ENCODE measurements around the gene RASSF3.

Gene RASSF3

GRCh38 chr12:64681200-64682052 lies 71.1 kb downstream of the RASSF3 start:
- no peak overlapping the region for H2BK15ac ChIP-seq (ENCODE audit: low read depth, poor library complexity, severe bottlenecking)
- peaks cover 7 to 8% of the 10 kb centered on the region in 2 experiments for H3K36me3 ChIP-seq (ENCODE audit: control insufficient read depth in 1 of 2, insufficient read depth in 2 of 2, low read depth in 1 of 2, low read length in 2 of 2)
- H2BK12ac ChIP-seq (ENCODE audit: low read length in 2 of 2): no peak overlapping the region
- WGBS: 88% methylated on average over 5 of the region's 5 CpGs
- no peak overlapping the region for H3K4ac ChIP-seq (ENCODE audit: low read depth in 1 of 2, low read length in 2 of 2)
- peak overlapping the region; percentile 53 for H2AK5ac ChIP-seq (ENCODE audit: low read length, severe bottlenecking)
- no peaks in the 10 kb centered on the region for H3K27me3 ChIP-seq (ENCODE audit: control insufficient read depth in 1 of 2, insufficient read depth in 1 of 2, low read length in 2 of 2)
- H3K14ac ChIP-seq (ENCODE audit: low read length in 2 of 2): no peak overlapping the region
- DNase-seq: no peak
- H2BK5ac ChIP-seq (ENCODE audit: low read depth, low read length, poor library complexity, severe bottlenecking): peak overlapping the region; percentile 25
- no peak overlapping the region for H4K8ac ChIP-seq (ENCODE audit: low read length)
- H2BK120ac ChIP-seq (ENCODE audit: low read depth, low read length): no peak overlapping the region
- H3K4me2 ChIP-seq (ENCODE audit: low read length, poor library complexity, severe bottlenecking): no peak overlapping the region
- no peaks in the 10 kb centered on the region for H3K9me3 ChIP-seq (ENCODE audit: control insufficient read depth, low read length)
- H3K79me1 ChIP-seq (replicated peaks; ENCODE audit: low read length, poor library complexity, severe bottlenecking): peaks cover 21% of the 10 kb centered on the region
- no peak overlapping the region for H3K9ac ChIP-seq (ENCODE audit: low read length)
- peaks cover 8% of the 10 kb centered on the region for H3K4me1 ChIP-seq (ENCODE audit: control insufficient read depth, insufficient read depth, low read depth, low read length)
- no peak overlapping the region for H3K27ac ChIP-seq (ENCODE audit: low read length, poor library complexity, severe bottlenecking)
- peak overlapping the region in 1 of 2 experiments; percentile 0 for H3K18ac ChIP-seq (ENCODE audit: low read depth in 1 of 2, low read length in 2 of 2)
- H4K91ac ChIP-seq (ENCODE audit: low read length): no peak overlapping the region
- H3K23ac ChIP-seq (ENCODE audit: low read length in 2 of 2): no peak overlapping the region
- H3K4me3 ChIP-seq (ENCODE audit: insufficient read depth in 1 of 2, low read depth in 1 of 2, low read length in 2 of 2): no peak overlapping the region
- H2AFZ ChIP-seq (ENCODE audit: low read depth, low read length): no peak overlapping the region

GRCh38 chr12:64682572-64683277 lies 72.4 kb downstream of the RASSF3 start:
- H3K79me1 ChIP-seq (replicated peaks; ENCODE audit: low read length, poor library complexity, severe bottlenecking): peaks cover 14% of the 10 kb centered on the region
- no peak overlapping the region for H3K14ac ChIP-seq (ENCODE audit: low read length in 2 of 2)
- no peak overlapping the region for H4K8ac ChIP-seq (ENCODE audit: low read length)
- H2BK120ac ChIP-seq (ENCODE audit: low read depth, low read length): no peak overlapping the region
- H3K9me3 ChIP-seq (ENCODE audit: control insufficient read depth, low read length): no peaks in the 10 kb centered on the region
- H3K27ac ChIP-seq (ENCODE audit: low read length, poor library complexity, severe bottlenecking): no peak overlapping the region
- H4K91ac ChIP-seq (ENCODE audit: low read length): no peak overlapping the region
- peaks cover 6% of the 10 kb centered on the region for H3K4me1 ChIP-seq (ENCODE audit: control insufficient read depth, insufficient read depth, low read depth, low read length)
- peaks cover 7 to 8% of the 10 kb centered on the region in 2 experiments for H3K36me3 ChIP-seq (ENCODE audit: control insufficient read depth in 1 of 2, insufficient read depth in 2 of 2, low read depth in 1 of 2, low read length in 2 of 2)
- H2BK12ac ChIP-seq (ENCODE audit: low read length in 2 of 2): no peak overlapping the region
- H3K4me2 ChIP-seq (ENCODE audit: low read length, poor library complexity, severe bottlenecking): no peak overlapping the region
- H3K4me3 ChIP-seq (ENCODE audit: insufficient read depth in 1 of 2, low read depth in 1 of 2, low read length in 2 of 2): no peak overlapping the region
- DNase-seq: peak; percentile 98
- H3K27me3 ChIP-seq (ENCODE audit: control insufficient read depth in 1 of 2, insufficient read depth in 1 of 2, low read length in 2 of 2): no peaks in the 10 kb centered on the region
- H2AK5ac ChIP-seq (ENCODE audit: low read length, severe bottlenecking): peak overlapping the region; percentile 39
- no peak overlapping the region for H3K9ac ChIP-seq (ENCODE audit: low read length)
- no peak overlapping the region for H2AFZ ChIP-seq (ENCODE audit: low read depth, low read length)
- H2BK5ac ChIP-seq (ENCODE audit: low read depth, low read length, poor library complexity, severe bottlenecking): no peak overlapping the region
- peak overlapping the region in 1 of 2 experiments; percentile 65 for H3K18ac ChIP-seq (ENCODE audit: low read depth in 1 of 2, low read length in 2 of 2)
- no peak overlapping the region for H3K23ac ChIP-seq (ENCODE audit: low read length in 2 of 2)
- peak overlapping the region in 1 of 2 experiments; percentile 64 for H3K4ac ChIP-seq (ENCODE audit: low read depth in 1 of 2, low read length in 2 of 2)
- no peak overlapping the region for H2BK15ac ChIP-seq (ENCODE audit: low read depth, poor library complexity, severe bottlenecking)
- WGBS: 43% methylated on average over 6 of the region's 6 CpGs

DNA sequence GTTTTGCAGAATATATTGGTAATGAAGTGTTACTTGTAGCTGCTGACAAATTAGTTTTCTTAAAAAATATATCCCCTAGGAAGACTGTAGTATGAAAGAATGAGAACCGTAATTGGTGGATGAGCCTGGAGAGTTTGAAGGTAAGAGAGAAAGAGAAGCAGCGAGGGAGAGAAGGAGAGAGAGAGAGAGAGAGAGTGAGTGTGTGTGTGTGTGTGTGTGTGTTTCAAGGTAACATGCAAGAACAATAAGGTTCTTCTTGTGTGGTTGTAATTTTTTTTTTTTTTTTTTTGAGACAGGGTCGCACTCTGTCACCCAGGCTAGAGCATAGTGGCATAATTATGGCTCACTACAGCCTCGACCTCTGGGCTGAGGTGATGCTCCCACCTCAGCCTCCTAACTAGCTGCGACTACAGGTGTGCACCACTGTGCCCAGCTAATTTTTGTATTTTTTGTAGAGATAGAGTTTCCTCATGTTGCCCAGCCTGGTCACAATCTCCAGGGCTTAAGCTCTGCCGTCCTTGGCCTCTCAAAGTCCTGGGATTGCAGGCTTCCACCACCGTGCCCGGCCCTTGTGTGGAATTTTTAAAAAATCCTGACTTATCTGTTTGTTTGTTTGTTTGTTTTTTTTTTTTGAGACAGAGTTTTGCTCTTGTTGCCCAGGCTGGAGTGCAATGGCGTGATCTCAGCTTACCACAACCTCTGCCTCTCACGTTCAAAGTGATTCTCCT lies 73.7 kb downstream of the RASSF3 start:
- Histone ChIP-seq H2BK5ac (ENCODE audit: low read depth, low read length, poor library complexity, severe bottlenecking) (no peak overlapping the region), H2BK15ac (ENCODE audit: low read depth, poor library complexity, severe bottlenecking) (no peak overlapping the region), H3K18ac (ENCODE audit: low read depth in 1 of 2, low read length in 2 of 2) (no peak overlapping the region), H3K79me1 (replicated peaks; ENCODE audit: low read length, poor library complexity, severe bottlenecking) (peaks cover 17% of the 10 kb centered on the region), H3K27me3 (ENCODE audit: control insufficient read depth in 1 of 2, insufficient read depth in 1 of 2, low read length in 2 of 2) (no peaks in the 10 kb centered on the region), H4K8ac (ENCODE audit: low read length) (no peak overlapping the region), H2AK5ac (ENCODE audit: low read length, severe bottlenecking) (no peak overlapping the region), H2AFZ (ENCODE audit: low read depth, low read length) (no peak overlapping the region), H2BK12ac (ENCODE audit: low read length in 2 of 2) (no peak overlapping the region), H3K27ac (ENCODE audit: low read length, poor library complexity, severe bottlenecking) (no peak overlapping the region), H3K9ac (ENCODE audit: low read length) (no peak overlapping the region), H3K4me1 (ENCODE audit: control insufficient read depth, insufficient read depth, low read depth, low read length) (peaks cover 7% of the 10 kb centered on the region), H3K4me2 (ENCODE audit: low read length, poor library complexity, severe bottlenecking) (no peak overlapping the region), H3K4ac (ENCODE audit: low read depth in 1 of 2, low read length in 2 of 2) (no peak overlapping the region), H3K9me3 (ENCODE audit: control insufficient read depth, low read length) (no peaks in the 10 kb centered on the region), H3K23ac (ENCODE audit: low read length in 2 of 2) (no peak overlapping the region), H4K91ac (ENCODE audit: low read length) (no peak overlapping the region), H3K14ac (ENCODE audit: low read length in 2 of 2) (no peak overlapping the region), H3K4me3 (ENCODE audit: insufficient read depth in 1 of 2, low read depth in 1 of 2, low read length in 2 of 2) (no peak overlapping the region), H2BK120ac (ENCODE audit: low read depth, low read length) (no peak overlapping the region), H3K36me3 (ENCODE audit: control insufficient read depth in 1 of 2, insufficient read depth in 2 of 2, low read depth in 1 of 2, low read length in 2 of 2) (peaks cover 8 to 13% of the 10 kb centered on the region in 2 experiments)
- no peak for DNase-seq
- 98% methylated on average over 10 of the region's 10 CpGs for WGBS

DNA sequence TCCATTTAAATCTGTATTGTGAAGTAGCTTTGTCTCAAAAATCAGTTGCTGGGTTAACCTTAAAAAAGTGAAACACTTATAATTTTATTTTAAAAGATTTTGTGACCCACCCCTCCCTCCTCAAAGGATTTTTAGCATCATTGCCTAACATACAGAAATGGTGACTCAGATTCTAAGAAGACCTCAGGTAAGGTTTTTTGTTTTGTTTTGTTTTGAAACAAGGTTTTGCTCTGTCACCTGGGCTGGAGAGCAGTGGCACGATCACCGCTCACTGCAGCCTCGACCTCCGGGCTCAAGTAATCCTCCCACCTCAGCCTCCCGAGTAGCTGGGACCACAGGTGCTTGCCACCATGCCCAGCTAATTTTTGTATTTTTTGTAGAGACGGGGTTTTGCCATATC lies 74.8 kb downstream of the RASSF3 start:
- Histone ChIP-seq H2BK15ac (ENCODE audit: low read depth, poor library complexity, severe bottlenecking) (no peak overlapping the region), H3K36me3 (ENCODE audit: control insufficient read depth in 1 of 2, insufficient read depth in 2 of 2, low read depth in 1 of 2, low read length in 2 of 2) (peaks cover 8 to 13% of the 10 kb centered on the region in 2 experiments), H3K79me1 (replicated peaks; ENCODE audit: low read length, poor library complexity, severe bottlenecking) (peaks cover 19% of the 10 kb centered on the region), H2AFZ (ENCODE audit: low read depth, low read length) (no peak overlapping the region), H3K9me3 (ENCODE audit: control insufficient read depth, low read length) (no peaks in the 10 kb centered on the region), H4K8ac (ENCODE audit: low read length) (no peak overlapping the region), H3K27me3 (ENCODE audit: control insufficient read depth in 1 of 2, insufficient read depth in 1 of 2, low read length in 2 of 2) (no peaks in the 10 kb centered on the region), H3K4ac (ENCODE audit: low read depth in 1 of 2, low read length in 2 of 2) (no peak overlapping the region), H2AK5ac (ENCODE audit: low read length, severe bottlenecking) (no peak overlapping the region), H3K14ac (ENCODE audit: low read length in 2 of 2) (no peak overlapping the region), H2BK120ac (ENCODE audit: low read depth, low read length) (no peak overlapping the region), H3K23ac (ENCODE audit: low read length in 2 of 2) (no peak overlapping the region), H3K27ac (ENCODE audit: low read length, poor library complexity, severe bottlenecking) (no peak overlapping the region), H2BK12ac (ENCODE audit: low read length in 2 of 2) (no peak overlapping the region), H3K18ac (ENCODE audit: low read depth in 1 of 2, low read length in 2 of 2) (no peak overlapping the region), H3K4me1 (ENCODE audit: control insufficient read depth, insufficient read depth, low read depth, low read length) (peaks cover 5% of the 10 kb centered on the region), H2BK5ac (ENCODE audit: low read depth, low read length, poor library complexity, severe bottlenecking) (no peak overlapping the region), H3K9ac (ENCODE audit: low read length) (no peak overlapping the region), H3K4me2 (ENCODE audit: low read length, poor library complexity, severe bottlenecking) (no peak overlapping the region), H3K4me3 (ENCODE audit: insufficient read depth in 1 of 2, low read depth in 1 of 2, low read length in 2 of 2) (no peak overlapping the region), H4K91ac (ENCODE audit: low read length) (no peak overlapping the region)
- no peak for DNase-seq
- 98% methylated on average over 6 of the region's 6 CpGs for WGBS
